Sigmoid colon (tissue), 4 donors: ENCODE results near the gene INPP5F.
A peak's percentile ranks its signal among the peaks of the same experiment; 100 is the strongest.

Source experiments
- CTCF ChIP-seq, 4 experiments: fragments of 450-650 bp in 3 of 4; fragments of 200-600 bp in 1 of 4; IDR thresholded peaks; one replicate each; pipeline ENCODE4 v1.5.1; 2016 to 2019; ENCODE audit warnings: antibody characterized with exemption in 4 of 4, mild to moderate bottlenecking in 3 of 4, moderate library complexity in 2 of 4
- POLR2AphosphoS5 ChIP-seq, 4 donors: sonication (generic); formaldehyde crosslinking; IDR thresholded peaks; one replicate each; pipeline ENCODE4 v1.6.1; 2017; ENCODE audit warnings: antibody characterized with exemption in 4 of 4

GRCh38 chr10:119725828-119726675 is at the start of gene INPP5F:
- TF ChIP-seq CTCF (IDR thresholded peaks at IDR 0.05) (peak in 1 of 4 experiments; percentile 46), POLR2AphosphoS5 (IDR thresholded peaks at IDR 0.05) (peak in 2 of 4 donors; percentile 7 to 62)
